AG09309 (cell line): ENCODE measurements around the gene SMIM5.

Source experiments
- DNase-seq: peaks from one replicate; pipeline ENCODE4 v3.0.0-alpha.2; 2010; ENCODE audit warnings: low read depth
- H3K4me3 ChIP-seq: 2 replicates; pipeline ENCODE4 v1.5.1; 2011; ENCODE audit warnings: mild to moderate bottlenecking, low read depth, low read length, moderate library complexity; ENCODE audit not compliant: control insufficient read depth
- CTCF ChIP-seq: IDR thresholded peaks from 2 replicates; pipeline ENCODE4 v1.5.1; 2011; ENCODE audit warnings: mild to moderate bottlenecking, low read depth, low read length, inconsistent platforms; ENCODE audit not compliant: insufficient read depth, control insufficient read depth; ENCODE audit errors: missing control alignments

SMIM5 gene

DNA sequence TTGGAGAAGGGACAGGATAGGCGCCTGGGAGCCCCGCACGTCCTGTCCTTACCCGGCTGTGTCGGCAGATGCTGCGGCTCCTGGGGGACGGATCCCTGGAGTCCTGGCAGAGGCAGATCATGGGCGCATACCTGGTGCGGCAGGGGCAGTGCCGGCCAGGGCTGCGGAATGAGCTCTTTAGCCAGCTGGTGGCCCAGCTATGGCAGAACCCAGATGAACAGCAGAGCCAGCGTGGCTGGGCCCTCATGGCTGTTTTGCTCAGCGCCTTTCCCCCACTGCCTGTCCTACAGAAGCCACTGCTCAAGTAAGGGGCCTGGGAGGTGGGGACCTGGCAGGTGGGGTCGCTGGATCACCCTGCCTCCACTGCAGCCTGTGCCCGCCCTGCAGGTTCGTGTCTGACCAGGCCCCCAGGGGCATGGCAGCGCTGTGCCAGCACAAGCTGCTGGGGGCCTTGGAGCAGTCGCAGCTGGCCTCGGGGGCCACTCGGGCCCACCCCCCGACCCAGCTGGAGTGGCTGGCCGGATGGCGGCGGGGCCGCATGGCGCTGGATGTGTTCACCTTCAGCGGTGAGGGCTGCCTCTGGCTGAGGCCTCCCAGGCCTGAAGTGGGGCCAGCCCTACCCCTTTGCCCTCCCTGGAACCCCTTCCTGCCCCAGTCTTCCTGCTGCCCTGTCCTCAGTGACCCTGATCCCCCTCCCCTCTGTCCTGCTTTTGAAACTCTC, 20.2 kb upstream of the SMIM5 start:
- no peak for TF ChIP-seq CTCF
- no peak for DNase-seq
- no peak overlapping the region for H3K4me3 ChIP-seq

- DNase-seq = no peak
- no peak for TF ChIP-seq CTCF
- H3K4me3 ChIP-seq = no peak overlapping the region
Observed at GRCh38 chr17:75614006-75614405, 19.2 kb upstream of the SMIM5 start.

GRCh38 chr17:75614556-75615270, 18.5 kb upstream of the SMIM5 start:
- H3K4me3 ChIP-seq = no peak overlapping the region
- TF ChIP-seq CTCF = no peak
- DNase-seq = no peak

DNA sequence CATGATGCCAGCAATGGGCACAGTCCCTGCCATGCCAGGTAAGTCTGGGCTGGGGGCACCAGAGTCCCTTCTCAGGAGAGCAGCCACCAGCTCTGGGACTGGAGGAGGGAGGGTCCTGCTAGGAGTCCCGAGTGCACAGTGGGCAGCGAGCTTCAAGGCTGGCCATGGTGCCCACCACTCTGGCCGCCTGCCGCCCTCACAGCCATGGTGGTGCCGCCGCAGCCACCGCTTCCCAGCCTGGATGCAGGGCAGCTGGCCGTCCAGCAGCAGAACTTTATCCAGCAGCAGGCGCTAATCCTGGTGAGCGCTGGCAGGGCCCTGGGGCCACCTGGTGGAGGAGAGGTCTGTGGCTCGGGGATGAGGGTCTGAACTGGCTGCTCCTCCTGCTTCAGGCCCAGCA, 17.9 kb upstream of the SMIM5 start:
- no peak for TF ChIP-seq CTCF
- DNase-seq = no peak
- H3K4me3 ChIP-seq = no peak overlapping the region

- H3K4me3 ChIP-seq = no peak overlapping the region
- DNase-seq = no peak
- TF ChIP-seq CTCF = no peak
Observed at GRCh38 chr17:75616521-75617122, 16.6 kb upstream of the SMIM5 start.

DNA sequence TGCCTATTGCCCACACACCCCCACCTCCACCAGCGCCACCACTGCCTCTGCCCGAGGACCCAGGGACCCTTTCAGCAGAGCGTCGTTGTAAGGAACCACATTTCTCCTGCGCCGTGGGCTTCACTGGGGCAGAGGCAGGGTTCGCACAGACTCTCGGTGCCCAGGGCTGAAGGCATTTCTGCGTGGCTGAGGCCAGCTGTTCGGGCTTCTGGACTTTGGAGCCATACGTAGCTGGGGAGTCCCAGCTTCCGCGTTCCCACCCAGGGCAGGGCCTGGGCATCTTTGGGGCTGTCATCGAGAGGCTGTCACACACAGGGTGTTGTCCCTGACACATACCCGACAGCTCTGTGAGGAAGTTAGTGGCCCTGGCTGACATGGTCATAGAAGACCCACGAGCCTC, 16.0 kb upstream of the SMIM5 start:
- H3K4me3 ChIP-seq = no peak overlapping the region
- DNase-seq = no peak
- TF ChIP-seq CTCF = no peak
